Neural cell (in vitro differentiated cells): ENCODE measurements around the gene CDH4. TPM values are rescaled to one million over a fixed set of nuclear protein-coding genes. Genes with fewer than 3 reads are reported as not detected.

Source experiments
- H2AFZ ChIP-seq: fragments of 200-600, 300-800 bp; sonication (generic), shearing (Covaris generic); 2 replicates; pipeline ENCODE4 v1.6.0; 2014; ENCODE audit warnings: low read depth, mild to moderate bottlenecking, antibody characterized with exemption, low read length, moderate library complexity
- H3F3A ChIP-seq: fragments of 200-600 bp; shearing (Covaris generic); 2 replicates; pipeline ENCODE4 v1.6.1; 2016; ENCODE audit warnings: mild to moderate bottlenecking, moderate library complexity, mixed read lengths, antibody characterized with exemption, low read length; ENCODE audit not compliant: insufficient read depth, poor library complexity, severe bottlenecking
- H3K27ac ChIP-seq: fragments of 200-600, 300-800 bp; sonication (generic), shearing (Covaris generic); 2 replicates; pipeline ENCODE4 v1.5.1; 2014; ENCODE audit warnings: mild to moderate bottlenecking, low read length, moderate library complexity
- H3K27me3 ChIP-seq: fragments of 300-800, 200-600 bp; sonication (generic), shearing (Covaris generic); 2 replicates; pipeline ENCODE4 v1.6.0; 2014; ENCODE audit warnings: mild to moderate bottlenecking, low read depth, low read length, moderate library complexity; ENCODE audit not compliant: insufficient read depth
- H3K36me3 ChIP-seq: fragments of 300-800, 200-600 bp; sonication (generic), shearing (Covaris generic); 2 replicates; pipeline ENCODE4 v1.5.1; 2014; ENCODE audit warnings: mild to moderate bottlenecking, antibody characterized with exemption, low read length, moderate library complexity; ENCODE audit not compliant: insufficient read depth
- H3K4me2 ChIP-seq: fragments of 300-800, 200-600 bp; sonication (generic), shearing (Covaris generic); 2 replicates; pipeline ENCODE4 v1.6.0; 2014; ENCODE audit warnings: mild to moderate bottlenecking, low read length
- H3K4me3 ChIP-seq: fragments of 300-800, 200-600 bp; sonication (generic), shearing (Covaris generic); 2 replicates; pipeline ENCODE4 v1.5.1; 2014; ENCODE audit warnings: mild to moderate bottlenecking, low read length, moderate library complexity
- H3K79me2 ChIP-seq: fragments of 200-600 bp; shearing (Covaris generic); replicated peaks from 2 replicates; pipeline ENCODE4 v1.6.0; 2014; ENCODE audit warnings: mild to moderate bottlenecking, low read length, moderate library complexity; ENCODE audit not compliant: insufficient read depth
- H3K9ac ChIP-seq: fragments of 300-800, 200-600 bp; sonication (generic), shearing (Covaris generic); 2 replicates; pipeline ENCODE4 v1.6.1; 2016; ENCODE audit warnings: mild to moderate bottlenecking, low read length, mixed read lengths
- H3K9me2 ChIP-seq: fragments of 200-600 bp; shearing (Covaris generic); 2 replicates; pipeline ENCODE4 v1.6.1; 2016; ENCODE audit warnings: mild to moderate bottlenecking, low read length, mixed read lengths; ENCODE audit not compliant: insufficient read depth
- H3K9me3 ChIP-seq: fragments of 200-600, 300-800 bp; sonication (generic), shearing (Covaris generic); 2 replicates; pipeline ENCODE4 v1.6.1; 2016; ENCODE audit warnings: mild to moderate bottlenecking, mixed run types, low read length, moderate library complexity, mixed read lengths
- H4K20me1 ChIP-seq: fragments of 200-600 bp; shearing (Covaris generic); 2 replicates; pipeline ENCODE4 v1.6.1; 2016; ENCODE audit warnings: mild to moderate bottlenecking, mixed run types; ENCODE audit not compliant: insufficient read depth
- CTCF ChIP-seq: fragments of 450-650 bp; IDR thresholded peaks from 2 replicates; pipeline ENCODE4 v1.5.1; 2014; ENCODE audit warnings: antibody characterized with exemption, mild to moderate bottlenecking, moderate library complexity; ENCODE audit not compliant: poor library complexity, severe bottlenecking
- EP300 ChIP-seq: fragments of 450-650 bp; conservative IDR thresholded peaks from 2 replicates; pipeline ENCODE4 v1.6.1; 2014; ENCODE audit warnings: antibody characterized with exemption, mild to moderate bottlenecking, moderate library complexity; ENCODE audit not compliant: poor library complexity, severe bottlenecking
- EZH2 ChIP-seq: fragments of 200-600, 300-800 bp; shearing (Covaris generic), sonication (generic); IDR thresholded peaks from 2 replicates; pipeline ENCODE4 v1.6.1; 2014; ENCODE audit warnings: antibody characterized with exemption, low read length, borderline replicate concordance, mild to moderate bottlenecking; ENCODE audit not compliant: insufficient read depth, poor library complexity, severe bottlenecking
- MXI1 ChIP-seq: fragments of 450-650 bp; conservative IDR thresholded peaks from 2 replicates; pipeline ENCODE4 v1.6.1; 2014; ENCODE audit warnings: antibody characterized with exemption, mild to moderate bottlenecking; ENCODE audit not compliant: poor library complexity, severe bottlenecking
- POLR2AphosphoS5 ChIP-seq: IDR thresholded peaks from 2 replicates; pipeline ENCODE4 v1.6.1; 2012
- RAD21 ChIP-seq: fragments of 450-650 bp; conservative IDR thresholded peaks from 2 replicates; pipeline ENCODE4 v1.6.1; 2014; ENCODE audit warnings: antibody characterized with exemption, mild to moderate bottlenecking, moderate library complexity
- SMC3 ChIP-seq: fragments of 450-650 bp; conservative IDR thresholded peaks from 2 replicates; pipeline ENCODE4 v1.6.1; 2014; ENCODE audit warnings: antibody characterized with exemption, mild to moderate bottlenecking, moderate library complexity; ENCODE audit not compliant: poor library complexity
- TAF1 ChIP-seq: IDR thresholded peaks from 2 replicates; pipeline ENCODE4 v1.6.1; 2012; ENCODE audit warnings: low read depth
- polyA plus RNA-seq: library from polyadenylated mRNA; depleted of rRNA; stranded (reverse); fragments of >200 nt; gene quantifications from 2 replicates; pipeline ENCODE4 v1.2.3, GENCODE V29; 2014
- TF ChIP-seq, protein P1 (sequence below): IDR thresholded peaks from 2 replicates; pipeline ENCODE4 v1.6.1; 2012; ENCODE audit warnings: borderline replicate concordance

The CDH4 gene
- polyA plus RNA-seq, 1 donor from 2014 or later: 24.6 TPM

DNA sequence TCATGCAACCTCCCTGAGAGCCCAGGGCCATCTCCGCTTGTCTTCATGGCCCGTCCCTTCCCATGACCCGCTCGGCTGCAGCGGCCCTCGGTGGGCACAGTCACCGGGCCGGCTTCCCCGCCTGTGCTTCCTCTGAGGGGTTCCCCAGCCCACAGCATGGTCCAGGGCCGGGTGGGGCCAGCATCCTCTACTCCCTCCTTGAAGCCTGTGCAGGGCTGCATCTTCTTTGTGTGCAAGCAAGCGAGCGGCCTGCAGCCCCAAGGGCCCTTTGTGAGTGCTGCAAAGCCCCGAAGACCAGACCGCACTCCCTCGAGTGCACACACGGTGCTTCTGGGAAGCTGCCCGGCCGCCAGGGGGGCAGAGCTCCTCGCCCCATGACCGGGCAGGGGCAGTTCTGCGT, 547.9 kb downstream of the CDH4 start:
- Histone ChIP-seq H3F3A (no peaks in the 10 kb centered on the region), H3K9me2 (no peaks in the 10 kb centered on the region), H3K36me3 (no peaks in the 10 kb centered on the region), H3K4me3 (no peak overlapping the region), H3K27me3 (no peaks in the 10 kb centered on the region), H3K79me2 (no peaks in the 10 kb centered on the region), H2AFZ (no peak overlapping the region), H3K4me2 (no peak overlapping the region), H3K9me3 (no peaks in the 10 kb centered on the region), H3K9ac (no peak overlapping the region), H4K20me1 (no peaks in the 10 kb centered on the region), H3K27ac (no peak overlapping the region)
- TF ChIP-seq RAD21 (no peak), EP300 (no peak)

DNA sequence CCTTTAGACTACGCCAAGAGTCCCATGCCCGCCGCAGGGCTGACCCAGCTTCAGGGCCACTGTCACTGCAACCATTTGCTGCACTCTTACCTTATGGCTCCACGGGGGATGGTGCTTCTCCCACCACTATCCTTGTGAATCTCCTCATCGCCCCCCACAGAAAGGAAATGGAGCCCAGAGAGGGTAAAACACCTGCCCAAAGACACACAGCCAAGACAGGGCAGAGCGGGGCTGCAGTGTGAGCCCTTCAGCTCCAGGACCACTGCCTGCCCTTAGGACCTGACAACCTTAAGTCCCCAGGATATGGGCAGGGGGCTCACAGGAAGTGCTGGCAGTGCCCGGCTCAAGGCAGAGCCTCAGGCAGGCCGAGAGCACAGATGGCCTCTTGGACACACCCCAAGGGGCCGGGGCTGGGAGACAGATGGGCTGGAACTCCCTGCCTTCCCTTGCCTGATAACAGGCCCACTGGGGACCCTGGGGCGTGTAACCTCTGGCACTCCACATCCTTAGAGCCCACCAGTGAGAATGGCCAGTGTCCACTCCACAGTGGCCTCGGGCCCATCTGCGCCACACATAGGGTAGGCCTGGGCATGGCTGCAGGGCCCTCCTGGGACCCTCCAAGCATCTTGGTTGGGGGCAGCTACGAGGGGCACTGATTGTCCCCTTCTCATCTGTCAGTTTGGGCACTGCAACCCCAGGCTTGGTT, 548.5 kb downstream of the CDH4 start:
- H3K9ac ChIP-seq: no peak overlapping the region
- no peaks in the 10 kb centered on the region for H3K36me3 ChIP-seq
- no peak overlapping the region for H3K27ac ChIP-seq
- H3F3A ChIP-seq: no peaks in the 10 kb centered on the region
- H3K9me2 ChIP-seq: no peaks in the 10 kb centered on the region
- no peak for TF ChIP-seq EZH2
- no peak for TF ChIP-seq EP300
- no peak for TF ChIP-seq CTCF
- no peak for TF ChIP-seq MXI1
- no peak for TF ChIP-seq RAD21
- no peak for TF ChIP-seq SMC3
- no peak for TF ChIP-seq POLR2AphosphoS5
- no peak for TF ChIP-seq TAF1
- TF ChIP-seq, protein P1, sequence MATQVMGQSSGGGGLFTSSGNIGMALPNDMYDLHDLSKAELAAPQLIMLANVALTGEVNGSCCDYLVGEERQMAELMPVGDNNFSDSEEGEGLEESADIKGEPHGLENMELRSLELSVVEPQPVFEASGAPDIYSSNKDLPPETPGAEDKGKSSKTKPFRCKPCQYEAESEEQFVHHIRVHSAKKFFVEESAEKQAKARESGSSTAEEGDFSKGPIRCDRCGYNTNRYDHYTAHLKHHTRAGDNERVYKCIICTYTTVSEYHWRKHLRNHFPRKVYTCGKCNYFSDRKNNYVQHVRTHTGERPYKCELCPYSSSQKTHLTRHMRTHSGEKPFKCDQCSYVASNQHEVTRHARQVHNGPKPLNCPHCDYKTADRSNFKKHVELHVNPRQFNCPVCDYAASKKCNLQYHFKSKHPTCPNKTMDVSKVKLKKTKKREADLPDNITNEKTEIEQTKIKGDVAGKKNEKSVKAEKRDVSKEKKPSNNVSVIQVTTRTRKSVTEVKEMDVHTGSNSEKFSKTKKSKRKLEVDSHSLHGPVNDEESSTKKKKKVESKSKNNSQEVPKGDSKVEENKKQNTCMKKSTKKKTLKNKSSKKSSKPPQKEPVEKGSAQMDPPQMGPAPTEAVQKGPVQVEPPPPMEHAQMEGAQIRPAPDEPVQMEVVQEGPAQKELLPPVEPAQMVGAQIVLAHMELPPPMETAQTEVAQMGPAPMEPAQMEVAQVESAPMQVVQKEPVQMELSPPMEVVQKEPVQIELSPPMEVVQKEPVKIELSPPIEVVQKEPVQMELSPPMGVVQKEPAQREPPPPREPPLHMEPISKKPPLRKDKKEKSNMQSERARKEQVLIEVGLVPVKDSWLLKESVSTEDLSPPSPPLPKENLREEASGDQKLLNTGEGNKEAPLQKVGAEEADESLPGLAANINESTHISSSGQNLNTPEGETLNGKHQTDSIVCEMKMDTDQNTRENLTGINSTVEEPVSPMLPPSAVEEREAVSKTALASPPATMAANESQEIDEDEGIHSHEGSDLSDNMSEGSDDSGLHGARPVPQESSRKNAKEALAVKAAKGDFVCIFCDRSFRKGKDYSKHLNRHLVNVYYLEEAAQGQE: no peak
- H4K20me1 ChIP-seq: no peaks in the 10 kb centered on the region
- H3K79me2 ChIP-seq: no peaks in the 10 kb centered on the region
- H3K4me2 ChIP-seq: no peak overlapping the region
- H3K4me3 ChIP-seq: no peak overlapping the region
- H2AFZ ChIP-seq: no peak overlapping the region
- H3K27me3 ChIP-seq: no peaks in the 10 kb centered on the region
- no peaks in the 10 kb centered on the region for H3K9me3 ChIP-seq
